CD14-positive monocyte (primary cell): ENCODE results near the gene LEMD1. TPM values are rescaled to one million over a fixed set of nuclear protein-coding genes. Genes with fewer than 3 reads are reported as not detected.

ENCODE experiments used
- DNase-seq, 3 donors: peaks; one replicate each; pipeline ENCODE4 v3.0.0-alpha.2; 2011 to 2022
- H2AFZ ChIP-seq: 2 replicates; pipeline ENCODE4 v1.6.0; 2012; ENCODE audit warnings: mild to moderate bottlenecking, low read depth, low read length, inconsistent platforms; ENCODE audit not compliant: insufficient read depth, poor library complexity, severe bottlenecking
- H3K27ac ChIP-seq, 2 donors: 1 replicate in 1 of 2; 2 replicates in 1 of 2; pipeline ENCODE4 v1.5.1; 2012 to 2013; ENCODE audit warnings: low read length in 2 of 2, control low read depth in 1 of 2, inconsistent platforms in 1 of 2, low read depth in 1 of 2, mild to moderate bottlenecking in 1 of 2
- H3K27me3 ChIP-seq, 2 donors: one replicate each; pipeline versions ENCODE4 v1.6.0 to v1.6.1; 2011 to 2013; ENCODE audit warnings: low read length in 2 of 2; ENCODE audit not compliant: control insufficient read depth in 2 of 2, insufficient read depth in 2 of 2
- H3K36me3 ChIP-seq, 2 donors: replicated peaks in 1 of 2; 1 replicate in 1 of 2; 2 replicates in 1 of 2; pipeline versions ENCODE4 v1.5.1 to v1.6.1; 2012 to 2013; ENCODE audit warnings: low read length in 2 of 2, control low read depth in 1 of 2, inconsistent platforms in 1 of 2, mild to moderate bottlenecking in 1 of 2; ENCODE audit not compliant: insufficient read depth in 2 of 2, control insufficient read depth in 1 of 2
- H3K4me1 ChIP-seq, 2 donors: 1 replicate in 1 of 2; 2 replicates in 1 of 2; pipeline versions ENCODE4 v1.5.1 to v1.6.1; 2012 to 2013; ENCODE audit warnings: low read length in 2 of 2, control low read depth in 1 of 2, inconsistent platforms in 1 of 2, mild to moderate bottlenecking in 1 of 2, moderate library complexity in 1 of 2; ENCODE audit not compliant: insufficient read depth in 2 of 2, control insufficient read depth in 1 of 2
- H3K4me2 ChIP-seq: replicated peaks from 2 replicates; pipeline ENCODE3; 2012; ENCODE audit warnings: low read length, moderate library complexity, mild to moderate bottlenecking; ENCODE audit not compliant: poor library complexity, severe bottlenecking; ENCODE audit errors: extremely low read depth
- H3K4me3 ChIP-seq, 3 experiments: fragments of 200-600 bp in 1 of 3; sonication (generic) in 1 of 3; replicated peaks in 1 of 3; 1 replicate in 2 of 3; 2 replicates in 1 of 3; pipeline ENCODE4 v1.5.1; 2011 to 2013; ENCODE audit warnings: low read length in 3 of 3, mild to moderate bottlenecking in 3 of 3, control low read depth in 2 of 3, low read depth in 2 of 3, inconsistent platforms in 1 of 3, moderate library complexity in 1 of 3
- H3K79me2 ChIP-seq: 2 replicates; pipeline ENCODE4 v1.6.0; 2012; ENCODE audit warnings: mild to moderate bottlenecking, control low read depth, inconsistent platforms, low read length, moderate library complexity; ENCODE audit not compliant: insufficient read depth
- H3K9ac ChIP-seq: 2 replicates; pipeline ENCODE4 v1.6.0; 2017; ENCODE audit warnings: low read length, mild to moderate bottlenecking; ENCODE audit not compliant: insufficient read depth, poor library complexity, severe bottlenecking
- H3K9me3 ChIP-seq, 2 donors: replicated peaks in 1 of 2; 1 replicate in 1 of 2; 2 replicates in 1 of 2; pipeline versions ENCODE4 v1.5.1 to v1.6.1; 2012 to 2013; ENCODE audit warnings: low read length in 2 of 2, control low read depth in 1 of 2; ENCODE audit not compliant: control insufficient read depth in 1 of 2, insufficient read depth in 1 of 2
- H4K20me1 ChIP-seq: 2 replicates; pipeline ENCODE4 v1.6.0; 2012; ENCODE audit warnings: mild to moderate bottlenecking, low read length, control low read depth, moderate library complexity; ENCODE audit not compliant: insufficient read depth
- H3K27ac Mint-ChIP-seq, 7 donors: one replicate each; pipeline ENCODE4 v1.8.0; 2020; ENCODE audit warnings: mild to moderate bottlenecking in 7 of 7, mixed read lengths in 7 of 7, moderate library complexity in 6 of 7, inconsistent platforms in 2 of 7
- H3K27me3 Mint-ChIP-seq, 3 donors: one replicate each; pipeline ENCODE4 v1.8.0; 2021 to 2022; ENCODE audit warnings: low read depth in 3 of 3, mild to moderate bottlenecking in 3 of 3, mixed read lengths in 3 of 3, moderate library complexity in 3 of 3, inconsistent platforms in 1 of 3
- H3K36me3 Mint-ChIP-seq, 2 donors: one replicate each; pipeline ENCODE4 v1.8.0; 2020; ENCODE audit warnings: mixed read lengths in 2 of 2, inconsistent platforms in 1 of 2, mild to moderate bottlenecking in 1 of 2
- H3K4me1 Mint-ChIP-seq: one replicate; pipeline ENCODE4 v1.8.0; 2020; ENCODE audit warnings: mild to moderate bottlenecking, mixed read lengths
- H3K4me3 Mint-ChIP-seq, 2 donors: one replicate each; pipeline ENCODE4 v1.8.0; 2020; ENCODE audit warnings: mild to moderate bottlenecking in 2 of 2, mixed read lengths in 2 of 2, moderate library complexity in 1 of 2
- H3K9me3 Mint-ChIP-seq, 7 donors: one replicate each; pipeline ENCODE4 v1.8.0; 2020 to 2022; ENCODE audit warnings: mixed read lengths in 7 of 7, mild to moderate bottlenecking in 6 of 7, moderate library complexity in 6 of 7, inconsistent platforms in 2 of 7
- WGBS: methylation state at CpG from one replicate; pipeline ENCODE4 v1.1.5; 2013; ENCODE audit warnings: missing lambda C conversion rate; ENCODE audit not compliant: insufficient coverage; 5-methylcytosine and 5-hydroxymethylcytosine counted together
- intact Hi-C, 2 donors: fragments of 100-400 bp; cut with micrococcal nuclease; formaldehyde crosslinking; loops; one replicate each; pipeline versions ENCODE4 v1.15.0 to v1.15.1; 2023
- polyA plus RNA-seq, 3 donors: library from polyadenylated mRNA; depleted of rRNA in 1 of 3; unstranded in 2 of 3; stranded (reverse) in 1 of 3; fragments of 300-500 nt in 2 of 3; fragments of >200 nt in 1 of 3; fragmentation: Illumina TruSeq in 2 of 3; gene quantifications; 1 replicate in 2 of 3; 2 replicates in 1 of 3; pipeline ENCODE4 v1.2.3, GENCODE V29; 2012 to 2021
- TF ChIP-seq, protein P1 (sequence below): fragments of 200-600 bp; IDR thresholded peaks from one replicate; pipeline ENCODE4 v1.8.0; 2022; ENCODE audit warnings: antibody characterized with exemption, mild to moderate bottlenecking

The LEMD1 gene
- polyA plus RNA-seq, 3 donors = not detected

- H3K27me3 ChIP-seq = peaks cover 22 to 23% of the 10 kb centered on the region in 2 donors
- H3K79me2 ChIP-seq = no peaks in the 10 kb centered on the region
- H3K27me3 Mint-ChIP-seq = peaks cover 21 to 47% (median 32%) of the 10 kb centered on the region in 3 donors
- no peak overlapping the region for H3K9ac ChIP-seq
- intact Hi-C loops = loop anchor here in 1 of 2 donors (10.0 kb wide), 1 partner anchor 186 kb away; no protein-coding TSS in a partner anchor
- peaks cover 0 to 8% (median 2%) of the 10 kb centered on the region in 7 donors for H3K9me3 Mint-ChIP-seq
- H4K20me1 ChIP-seq = no peaks in the 10 kb centered on the region
- peaks cover 3% of the 10 kb centered on the region in 2 donors for H3K36me3 Mint-ChIP-seq
- DNase-seq = no peak
- peaks cover 0 to 1% of the 10 kb centered on the region in 2 donors for H3K9me3 ChIP-seq
- H3K4me1 Mint-ChIP-seq = peaks cover 6% of the 10 kb centered on the region
- no peak overlapping the region for H3K4me3 Mint-ChIP-seq
- peaks cover 5 to 11% of the 10 kb centered on the region in 2 donors for H3K4me1 ChIP-seq
- H3K36me3 ChIP-seq = no peaks in the 10 kb centered on the region
- no peak overlapping the region for H3K4me2 ChIP-seq
- TF ChIP-seq, protein P1, sequence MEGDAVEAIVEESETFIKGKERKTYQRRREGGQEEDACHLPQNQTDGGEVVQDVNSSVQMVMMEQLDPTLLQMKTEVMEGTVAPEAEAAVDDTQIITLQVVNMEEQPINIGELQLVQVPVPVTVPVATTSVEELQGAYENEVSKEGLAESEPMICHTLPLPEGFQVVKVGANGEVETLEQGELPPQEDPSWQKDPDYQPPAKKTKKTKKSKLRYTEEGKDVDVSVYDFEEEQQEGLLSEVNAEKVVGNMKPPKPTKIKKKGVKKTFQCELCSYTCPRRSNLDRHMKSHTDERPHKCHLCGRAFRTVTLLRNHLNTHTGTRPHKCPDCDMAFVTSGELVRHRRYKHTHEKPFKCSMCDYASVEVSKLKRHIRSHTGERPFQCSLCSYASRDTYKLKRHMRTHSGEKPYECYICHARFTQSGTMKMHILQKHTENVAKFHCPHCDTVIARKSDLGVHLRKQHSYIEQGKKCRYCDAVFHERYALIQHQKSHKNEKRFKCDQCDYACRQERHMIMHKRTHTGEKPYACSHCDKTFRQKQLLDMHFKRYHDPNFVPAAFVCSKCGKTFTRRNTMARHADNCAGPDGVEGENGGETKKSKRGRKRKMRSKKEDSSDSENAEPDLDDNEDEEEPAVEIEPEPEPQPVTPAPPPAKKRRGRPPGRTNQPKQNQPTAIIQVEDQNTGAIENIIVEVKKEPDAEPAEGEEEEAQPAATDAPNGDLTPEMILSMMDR = no peak
- no peak overlapping the region for H2AFZ ChIP-seq
- H3K27ac ChIP-seq = no peak overlapping the region
- WGBS = 92% methylated on average over 16 of the region's 21 CpGs
- no peak overlapping the region for H3K27ac Mint-ChIP-seq
- H3K4me3 ChIP-seq = no peak overlapping the region
Observed at GRCh38 chr1:205339197-205339702, 82.6 kb downstream of the LEMD1 start.

DNA sequence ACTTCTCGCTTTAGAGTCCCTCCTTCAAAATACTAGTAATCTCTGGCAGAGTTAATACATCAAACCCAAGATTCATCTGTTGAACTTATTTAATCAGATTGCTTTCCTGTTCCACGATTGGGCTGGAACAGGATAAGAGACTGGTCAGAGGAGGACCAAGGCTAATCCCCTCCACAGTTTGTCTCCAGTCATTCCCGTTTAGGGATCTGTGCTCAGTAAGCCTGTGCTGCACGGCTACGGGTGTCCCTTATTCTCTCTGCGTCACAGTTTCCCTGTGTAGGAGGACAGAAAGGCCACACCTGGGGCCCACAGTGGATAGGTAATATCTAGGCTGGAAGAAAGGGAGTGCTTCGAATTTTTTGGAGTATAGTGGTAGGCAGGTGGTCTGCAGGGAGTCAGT, 83.8 kb downstream of the LEMD1 start:
- H3K27ac Mint-ChIP-seq = no peak overlapping the region
- TF ChIP-seq, protein P1 = no peak

More for the DNA sequence above, 83.8 kb downstream of the LEMD1 start:
- WGBS = 67% methylated on average over 2 of the region's 7 CpGs
- Mint-ChIP-seq H3K9me3 (peaks cover 0 to 6% (median 0%) of the 10 kb centered on the region in 7 donors), H3K4me1 (peaks cover 3% of the 10 kb centered on the region), H3K4me3 (no peak overlapping the region), H3K27me3 (peaks cover 19 to 38% (median 22%) of the 10 kb centered on the region in 3 donors), H3K36me3 (peaks cover 3% of the 10 kb centered on the region in 2 donors)
- no peak overlapping the region for H3K9ac ChIP-seq
- no peaks in the 10 kb centered on the region for H3K4me1 ChIP-seq
- no peaks in the 10 kb centered on the region for H3K36me3 ChIP-seq
- H3K4me2 ChIP-seq = no peak overlapping the region
- no peak overlapping the region for H3K27ac ChIP-seq
- no peaks in the 10 kb centered on the region for H4K20me1 ChIP-seq
- no peaks in the 10 kb centered on the region for H3K79me2 ChIP-seq
- H3K27me3 ChIP-seq = peaks cover 12 to 13% of the 10 kb centered on the region in 2 donors
- intact Hi-C loops = loop anchor here in 1 of 2 donors (10.0 kb wide), 1 partner anchor 187 kb away; no protein-coding TSS in a partner anchor
- no peaks in the 10 kb centered on the region for H3K9me3 ChIP-seq
- H3K4me3 ChIP-seq = no peak overlapping the region
- H2AFZ ChIP-seq = no peak overlapping the region
- DNase-seq = no peak
